Putamen (tissue), 1 donor: Measurements from ENCODE around the gene PLA2G15.
"Not testable (repeated sequence)": the region's sequence is repeated elsewhere in the genome, so short reads cannot be mapped to it uniquely, and the experiment has no call there.

Experiments used
- DNase-seq: peaks from one replicate; pipeline ENCODE4 v3.0.0-alpha.2; 2016; ENCODE audit warnings: low spot score

PLA2G15 gene

DNA sequence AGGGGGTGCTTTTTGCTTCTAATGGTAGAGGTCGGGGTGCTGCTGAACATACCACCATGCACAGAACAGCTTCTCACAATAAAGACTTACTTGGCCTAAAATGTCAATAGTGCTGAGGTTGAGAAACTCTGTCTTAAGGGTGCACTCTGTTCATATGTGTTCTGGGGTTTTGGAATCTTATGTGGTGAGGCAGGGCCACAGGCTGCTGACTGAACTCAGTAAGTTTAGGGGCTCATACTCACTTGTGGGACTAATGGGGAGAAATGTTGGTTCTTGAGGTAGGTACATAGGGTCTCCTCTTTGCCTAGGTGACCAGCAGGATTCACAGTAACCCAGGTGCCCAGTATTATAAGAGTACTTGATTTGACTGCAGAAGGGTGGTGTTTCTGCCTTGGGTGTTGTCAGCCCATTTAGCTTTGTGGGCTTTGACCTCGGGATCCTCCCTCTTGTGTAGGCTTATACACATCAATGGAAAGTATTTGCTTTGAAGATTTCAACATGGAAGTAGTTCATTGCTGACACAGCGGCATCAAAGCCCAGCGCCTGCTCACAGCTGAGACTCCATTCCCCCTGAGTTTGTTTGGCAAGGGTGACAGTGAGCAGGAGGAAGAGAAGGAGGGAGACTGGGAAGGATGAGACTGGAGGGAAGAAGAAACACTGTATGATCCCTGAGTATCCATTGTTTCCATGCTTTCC, 36.3 kb downstream of the PLA2G15 start:
- DNase-seq, result no peak

DNA sequence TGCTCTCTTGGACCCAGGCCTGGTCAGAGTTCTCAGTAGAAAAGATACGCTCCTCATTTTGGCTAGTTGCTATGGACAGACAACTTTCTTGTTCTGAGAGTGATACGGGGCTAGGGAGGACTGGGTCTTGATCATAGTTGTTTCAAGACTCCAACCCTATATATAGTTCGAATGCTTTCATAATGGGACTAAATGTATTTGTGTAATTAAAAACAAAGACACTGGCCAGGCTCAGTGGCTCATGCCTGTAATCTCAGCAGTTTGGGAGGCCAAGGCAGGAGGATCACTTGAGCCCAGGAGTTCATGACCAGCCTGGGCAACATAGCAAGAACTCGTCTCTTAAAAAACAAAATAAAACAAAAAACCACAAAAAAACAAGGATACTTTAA, 36.9 kb downstream of the PLA2G15 start:
- no peak for DNase-seq

DNA sequence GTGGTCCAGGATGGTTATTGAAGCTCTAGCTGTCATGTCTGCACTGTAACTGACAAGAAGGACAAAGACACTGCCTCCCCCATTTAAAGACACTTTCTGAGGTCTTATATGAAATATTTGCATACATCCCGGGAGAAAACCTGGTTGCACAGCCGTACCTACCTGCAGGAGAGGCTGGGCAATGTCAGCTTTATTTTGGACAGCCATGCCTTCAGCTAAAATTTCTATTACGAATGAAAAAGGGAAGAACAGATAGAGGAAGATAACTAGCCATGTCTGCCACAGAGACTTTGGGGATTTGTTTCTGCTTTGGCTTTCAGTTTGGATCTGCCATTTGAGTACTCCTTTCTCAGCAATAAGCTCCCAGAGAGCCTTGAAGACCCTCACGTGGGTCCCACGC, 38.2 kb downstream of the PLA2G15 start:
- no peak for DNase-seq

DNA sequence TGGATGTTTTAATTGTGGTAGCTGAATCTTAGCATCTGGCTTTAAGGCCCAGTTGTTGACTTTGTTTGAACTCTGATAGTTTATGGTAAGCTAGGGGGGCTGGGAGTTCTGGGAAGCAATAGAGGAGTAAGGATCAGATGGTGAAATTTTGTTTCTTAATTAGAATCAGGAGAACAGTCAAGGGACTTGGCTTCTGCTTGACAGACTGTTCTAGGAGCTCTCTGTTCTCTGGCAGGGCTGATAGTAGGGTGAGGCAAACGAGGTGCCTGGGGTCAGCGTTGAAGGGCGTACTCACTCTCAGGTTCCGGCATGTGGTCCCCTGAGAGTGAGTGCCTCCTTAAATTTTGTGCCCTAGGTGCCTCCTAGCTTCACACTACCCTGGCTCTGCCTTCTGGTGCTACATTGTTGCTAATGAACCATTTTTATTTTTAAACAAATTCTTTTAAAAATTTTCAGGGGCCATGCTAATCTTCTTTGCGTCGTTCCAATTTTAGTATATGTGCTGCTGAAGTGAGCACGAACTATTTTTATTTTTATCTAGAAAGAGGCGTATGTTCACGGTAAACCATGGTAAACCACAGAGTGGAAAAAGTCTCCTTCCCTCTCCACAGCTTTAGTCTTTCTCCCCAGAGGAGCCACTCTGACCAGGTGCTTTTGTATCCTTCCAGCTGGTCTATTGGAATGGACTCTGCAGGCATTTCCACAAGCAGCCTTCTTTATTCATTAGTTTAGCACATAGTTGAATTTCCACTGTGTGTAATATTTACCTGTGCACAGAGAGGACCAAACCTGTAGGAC, 38.8 kb downstream of the PLA2G15 start:
- DNase-seq, result no peak

DNA sequence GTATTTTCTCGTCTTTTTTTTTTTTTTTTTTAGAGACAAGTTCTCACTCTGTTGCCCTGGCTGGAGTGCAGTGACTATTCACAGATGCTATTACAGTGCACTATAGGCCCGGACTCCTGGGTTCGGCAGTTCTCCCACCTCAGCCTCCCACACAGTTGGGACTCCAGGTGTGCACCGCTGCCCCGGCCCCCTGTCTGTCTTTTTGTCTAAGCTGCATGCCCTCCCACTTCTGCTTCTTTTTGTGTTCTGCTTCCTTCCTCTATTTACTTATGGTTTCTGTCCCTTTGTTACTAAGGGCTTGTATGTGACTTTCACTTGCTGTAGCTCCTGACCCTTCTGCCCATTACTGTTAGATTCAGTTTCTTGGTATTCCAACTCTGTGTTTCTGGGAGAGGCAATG, 39.7 kb downstream of the PLA2G15 start:
- no peak for DNase-seq

DNA sequence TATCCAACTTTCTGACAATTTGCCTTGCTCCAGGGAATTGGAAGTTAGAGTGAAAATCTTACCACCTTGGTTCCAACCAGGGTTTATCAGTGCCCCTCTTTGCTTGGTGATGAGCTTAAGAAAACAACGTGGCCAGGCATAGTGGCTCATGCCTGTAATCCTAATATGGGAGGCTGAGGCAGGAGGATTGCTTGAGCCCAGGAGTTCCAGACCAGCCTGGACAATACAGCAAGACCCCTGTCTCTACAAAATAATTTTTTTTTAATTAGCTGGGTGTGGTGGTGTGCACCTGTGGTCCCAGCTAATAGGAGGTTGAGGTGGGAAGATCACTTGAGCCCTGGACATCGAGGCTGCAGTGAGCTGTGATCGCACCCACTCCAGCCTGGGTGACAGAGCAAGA, 40.5 kb downstream of the PLA2G15 start:
- no peak for DNase-seq

DNA sequence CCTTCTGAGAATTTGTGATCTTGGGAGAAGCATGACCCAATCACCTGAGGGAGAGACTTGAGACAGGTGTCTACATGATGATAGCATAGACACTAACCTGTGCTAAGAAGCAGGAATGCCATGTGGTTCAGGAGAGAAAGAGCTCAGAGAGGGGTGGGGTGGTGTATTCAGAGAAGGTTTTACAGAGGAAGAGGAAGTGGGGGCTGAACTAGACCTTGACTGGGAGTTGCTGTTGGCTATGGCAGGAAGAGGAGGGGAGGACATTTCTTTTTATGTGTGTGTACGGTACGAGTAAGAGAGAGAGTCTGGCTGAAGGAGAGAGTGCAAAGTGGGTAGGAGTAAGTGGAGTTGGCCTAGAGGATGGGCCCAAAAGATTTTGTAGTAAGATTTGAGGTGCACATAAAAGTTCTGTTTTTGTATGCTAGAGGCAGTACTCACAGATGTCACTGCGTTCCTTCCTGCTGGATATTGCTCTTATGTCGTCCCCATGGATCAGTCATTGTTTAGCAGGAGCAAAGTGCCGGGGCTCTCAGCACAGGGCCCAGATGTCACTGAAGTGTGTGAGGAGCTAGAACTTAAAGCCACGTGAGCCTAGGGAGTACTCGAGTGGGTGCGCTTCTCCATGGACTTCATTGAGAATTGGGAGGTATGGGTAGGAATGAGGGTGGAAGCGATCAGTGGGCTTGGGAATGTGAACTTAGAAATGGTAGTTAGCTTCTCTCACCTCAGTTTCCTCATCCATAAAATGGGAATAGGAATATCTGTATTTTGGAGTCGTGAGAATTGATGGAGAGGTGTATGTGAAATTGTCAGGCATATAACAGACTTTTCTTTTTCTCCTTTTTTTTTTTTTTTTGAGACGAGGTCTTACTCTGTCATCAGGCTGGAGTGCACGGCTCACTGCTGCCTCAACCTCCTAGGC, 41.2 kb downstream of the PLA2G15 start:
- DNase-seq, result no peak

DNA sequence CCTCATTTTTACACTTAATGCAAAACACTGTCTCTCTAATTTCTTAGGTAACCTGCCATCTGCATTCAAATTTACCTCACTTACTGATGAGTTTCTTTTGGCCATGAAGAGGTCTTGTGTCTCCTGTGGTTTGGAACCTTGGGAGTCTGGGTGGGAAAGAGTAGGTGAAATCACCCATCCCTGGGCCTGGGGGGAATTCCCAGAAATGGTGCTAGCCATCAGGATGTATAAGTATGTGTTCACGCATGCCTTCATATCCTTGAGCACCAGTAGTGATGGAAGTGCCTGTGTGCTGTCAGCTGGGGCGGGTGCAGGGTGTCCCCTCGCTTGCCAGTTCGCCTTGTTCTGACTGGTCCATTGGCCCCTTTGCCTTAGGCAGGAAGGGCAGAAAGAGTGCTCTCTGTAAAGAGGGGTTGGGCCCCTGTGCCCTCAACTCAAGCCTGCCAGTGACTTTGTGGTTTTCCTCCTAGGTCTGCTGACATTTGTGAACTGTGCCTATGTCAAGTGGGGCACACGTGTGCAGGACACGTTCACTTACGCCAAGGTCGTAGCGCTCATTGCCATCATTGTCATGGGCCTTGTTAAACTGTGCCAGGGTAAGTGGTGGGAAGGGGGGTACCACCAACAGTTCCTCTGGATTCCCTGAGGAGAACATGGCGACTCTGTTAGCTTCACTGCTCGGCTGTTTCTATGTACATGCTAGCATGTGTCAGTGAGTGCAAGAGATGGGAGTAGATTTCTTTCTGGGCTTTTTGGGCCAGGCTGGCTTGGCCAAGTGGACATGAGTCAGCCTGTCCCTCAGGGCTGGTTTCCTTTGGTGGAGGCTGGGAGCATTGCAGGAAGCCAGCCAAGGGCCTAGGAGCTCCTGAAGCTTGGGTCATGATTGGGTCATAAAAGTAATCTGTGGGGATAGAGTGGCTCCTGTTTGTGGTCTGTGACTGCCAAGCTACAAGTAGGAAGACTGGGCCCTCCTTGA, 42.4 kb downstream of the PLA2G15 start:
- DNase-seq, result no peak

DNA sequence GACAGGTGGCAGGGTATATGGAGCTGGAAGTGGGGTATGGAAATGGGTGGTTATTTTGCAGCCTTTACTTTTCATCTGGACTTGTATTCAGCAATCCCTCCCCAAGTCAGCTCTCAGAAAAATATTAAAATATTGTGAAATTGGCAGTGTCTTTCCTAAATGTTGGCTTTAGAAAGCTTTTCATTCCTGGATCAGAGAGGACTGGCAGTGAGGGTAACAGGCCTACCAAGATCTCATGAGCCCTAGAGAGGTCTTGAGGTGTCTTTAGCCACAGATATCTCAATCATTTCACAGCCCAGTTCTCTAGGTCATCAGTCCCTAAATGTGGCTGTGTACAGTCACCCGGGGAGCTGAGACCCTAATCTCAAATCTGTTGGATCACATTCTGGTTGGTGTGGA, 43.1 kb downstream of the PLA2G15 start:
- no peak for DNase-seq

DNA sequence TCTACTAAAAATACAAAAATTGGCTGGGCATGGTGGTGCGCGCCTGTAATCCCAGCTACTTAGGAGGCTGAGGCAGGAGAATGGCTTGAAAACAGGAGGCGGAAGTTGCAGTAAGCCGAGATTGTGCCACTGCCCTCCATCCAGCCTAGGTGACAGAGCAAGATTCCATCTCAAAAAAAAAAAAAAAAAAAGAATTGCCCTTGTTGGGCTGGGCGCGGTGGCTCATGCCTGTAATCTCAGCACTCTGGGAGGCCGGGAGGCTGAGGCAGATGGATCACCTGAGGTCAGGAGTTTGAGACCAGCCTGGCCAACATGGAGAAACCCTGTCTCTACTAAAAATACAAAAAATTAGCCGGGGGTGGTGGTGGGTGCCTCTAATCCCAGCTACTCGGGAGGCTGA, 43.6 kb downstream of the PLA2G15 start:
- DNase-seq, result not testable (repeated sequence)

DNA sequence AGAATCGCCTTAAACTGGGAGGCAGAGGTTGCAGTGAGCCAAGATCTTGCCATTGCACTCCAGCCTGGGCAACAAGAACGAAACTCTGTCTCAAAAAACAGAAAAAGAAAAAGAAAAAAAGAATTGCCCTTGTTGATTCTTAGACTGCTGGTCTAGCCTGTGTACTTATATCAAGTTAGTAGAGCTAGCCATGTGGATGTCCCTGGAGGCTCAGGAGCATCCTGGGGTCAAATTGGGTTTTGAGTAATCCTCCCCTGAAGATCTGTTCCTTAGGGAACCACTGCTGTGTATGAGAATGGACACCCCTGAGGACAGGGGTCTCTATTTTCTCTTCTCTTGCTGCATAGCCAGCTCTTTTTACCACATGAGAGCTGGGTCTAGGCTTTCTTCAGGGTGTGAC, 44.0 kb downstream of the PLA2G15 start:
- DNase-seq, result no peak

DNA sequence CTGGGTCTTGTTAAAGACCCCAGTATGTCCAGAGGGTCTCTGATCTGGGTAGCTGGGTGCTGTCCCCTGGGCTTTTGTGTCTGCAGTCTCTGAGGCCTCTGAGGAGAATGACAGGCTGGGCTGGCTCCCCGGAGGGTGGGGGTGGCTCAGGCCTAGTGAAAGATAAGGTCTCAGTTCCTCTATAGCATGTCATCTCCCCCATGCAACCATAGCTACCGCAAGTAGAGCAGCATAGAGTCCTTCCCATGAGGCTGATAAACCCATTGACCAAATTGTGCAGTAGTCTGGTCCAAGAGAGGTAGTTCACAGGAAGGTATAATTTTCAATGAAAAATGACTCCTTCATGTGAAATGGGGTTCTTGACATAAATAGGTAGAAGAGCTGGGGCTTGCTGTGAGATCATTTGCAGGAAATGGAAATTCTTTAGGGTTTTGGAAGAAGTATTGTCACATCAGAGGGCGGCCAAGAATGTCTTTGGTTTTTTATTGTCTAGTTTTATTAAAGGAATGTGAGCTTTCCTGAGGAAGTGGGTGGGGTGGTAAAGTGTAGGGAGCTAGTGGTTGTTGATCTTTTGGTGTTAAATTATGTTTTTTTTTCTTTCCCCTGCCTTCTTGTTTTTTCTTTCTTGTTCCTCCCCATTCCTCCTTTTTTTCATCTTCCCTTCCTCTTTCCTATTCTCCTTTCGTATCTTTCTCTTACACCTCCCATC, 44.6 kb downstream of the PLA2G15 start:
- no peak for DNase-seq

DNA sequence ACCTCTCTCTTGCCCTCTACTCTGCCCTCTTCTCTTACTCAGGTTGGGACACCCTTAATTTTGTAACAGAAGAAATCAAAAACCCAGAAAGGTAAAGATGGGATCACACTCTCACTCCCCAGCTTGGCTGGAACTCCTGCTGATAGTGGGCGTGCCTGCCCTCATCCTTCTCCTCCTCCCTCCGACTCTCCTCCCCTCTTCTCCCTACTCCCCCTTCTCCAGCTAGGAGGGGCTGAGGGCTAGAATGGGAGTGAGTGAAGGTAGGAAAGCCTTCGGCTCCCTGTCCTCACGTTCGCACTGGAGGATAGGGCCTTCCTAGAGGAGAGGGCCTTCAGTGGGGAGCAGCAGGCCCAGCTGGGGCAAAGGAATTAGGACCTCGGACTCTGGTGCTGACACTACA, 45.3 kb downstream of the PLA2G15 start:
- DNase-seq, result no peak

DNA sequence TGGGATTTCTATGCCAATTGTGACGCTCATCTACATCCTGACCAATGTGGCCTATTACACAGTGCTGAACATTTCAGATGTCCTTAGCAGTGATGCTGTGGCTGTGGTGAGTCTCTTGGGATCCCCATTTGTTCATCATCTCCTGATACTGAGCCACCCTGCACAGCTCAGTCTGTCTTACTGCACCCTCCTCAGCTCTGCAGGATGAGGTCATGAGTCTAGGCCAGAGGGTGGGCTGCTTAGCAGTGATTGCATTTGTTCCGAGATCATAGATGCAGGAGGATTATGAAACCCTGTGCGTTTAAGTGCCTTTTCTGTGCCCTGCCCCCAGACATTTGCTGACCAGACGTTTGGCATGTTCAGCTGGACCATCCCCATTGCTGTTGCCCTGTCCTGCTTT, 46.1 kb downstream of the PLA2G15 start:
- no peak for DNase-seq

DNA sequence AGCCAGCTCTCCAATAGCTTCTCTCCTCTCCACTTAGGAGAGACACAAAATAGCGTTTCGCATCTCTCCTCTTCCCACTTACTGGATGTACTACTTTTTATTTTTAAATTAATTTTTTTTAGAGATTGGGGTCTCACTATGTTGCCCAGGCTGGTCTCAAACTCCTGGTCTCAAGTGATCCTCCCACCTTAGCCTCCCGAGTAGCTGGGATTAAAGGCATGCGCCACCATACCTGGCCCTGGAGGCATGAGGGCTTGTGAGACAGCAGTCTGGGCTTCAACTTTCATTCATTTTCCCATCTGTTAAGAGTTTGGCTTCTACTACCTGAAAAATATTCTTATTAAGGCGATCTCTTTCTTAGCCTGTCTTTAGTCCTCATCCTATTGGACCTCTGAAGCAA, 47.3 kb downstream of the PLA2G15 start:
- DNase-seq, result no peak

DNA sequence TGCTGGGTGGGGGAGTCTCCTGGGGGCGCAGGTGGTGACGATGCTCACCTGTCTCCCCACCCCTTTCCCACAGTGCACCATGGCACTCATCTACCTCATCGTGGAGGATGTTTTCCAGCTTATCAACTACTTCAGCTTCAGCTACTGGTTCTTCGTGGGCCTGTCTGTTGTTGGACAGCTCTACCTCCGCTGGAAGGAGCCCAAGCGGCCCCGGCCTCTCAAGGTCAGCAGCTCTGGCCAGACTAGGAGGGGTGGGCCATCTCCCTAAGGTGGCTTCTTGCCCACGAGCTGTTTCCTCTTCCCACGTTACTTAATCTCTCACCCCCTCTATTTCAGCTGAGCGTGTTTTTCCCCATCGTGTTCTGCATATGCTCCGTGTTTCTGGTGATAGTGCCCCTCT, 51.1 kb downstream of the PLA2G15 start:
- no peak for DNase-seq

DNA sequence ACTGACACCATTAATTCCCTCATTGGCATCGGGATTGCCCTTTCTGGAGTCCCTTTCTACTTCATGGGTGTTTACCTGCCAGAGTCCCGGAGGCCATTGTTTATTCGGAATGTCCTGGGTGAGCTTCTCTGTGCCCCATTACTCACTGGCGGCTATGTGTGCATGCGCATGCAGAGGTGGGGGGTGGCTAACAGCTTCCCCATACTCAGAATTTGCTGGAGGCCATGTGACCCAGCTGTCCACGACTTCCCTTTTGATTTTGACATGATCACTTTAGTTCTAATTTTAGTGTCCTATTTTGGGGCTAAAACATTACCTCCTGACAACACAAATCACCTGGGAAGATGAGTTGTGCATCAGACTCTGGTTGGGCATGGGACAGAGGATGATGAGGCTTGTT, 51.5 kb downstream of the PLA2G15 start:
- no peak for DNase-seq

DNA sequence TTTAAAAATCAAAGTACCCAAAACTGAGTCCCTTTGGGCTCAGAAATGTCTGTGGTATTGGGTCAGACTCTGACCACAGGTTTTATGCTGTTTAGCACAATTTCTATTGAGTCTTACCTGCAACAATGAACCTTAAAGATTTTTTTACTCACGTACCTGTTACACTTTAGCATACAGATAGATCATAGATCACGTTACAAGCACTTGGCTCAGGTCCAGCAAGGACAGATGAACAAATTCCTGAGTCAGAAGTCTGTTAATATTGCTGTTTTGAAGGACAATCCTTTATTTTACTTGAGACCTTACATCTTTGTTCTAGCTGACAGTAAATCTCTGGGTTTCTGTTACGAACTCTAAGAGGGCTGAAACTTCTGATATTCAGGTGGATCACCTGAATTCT, 52.7 kb downstream of the PLA2G15 start:
- no peak for DNase-seq

DNA sequence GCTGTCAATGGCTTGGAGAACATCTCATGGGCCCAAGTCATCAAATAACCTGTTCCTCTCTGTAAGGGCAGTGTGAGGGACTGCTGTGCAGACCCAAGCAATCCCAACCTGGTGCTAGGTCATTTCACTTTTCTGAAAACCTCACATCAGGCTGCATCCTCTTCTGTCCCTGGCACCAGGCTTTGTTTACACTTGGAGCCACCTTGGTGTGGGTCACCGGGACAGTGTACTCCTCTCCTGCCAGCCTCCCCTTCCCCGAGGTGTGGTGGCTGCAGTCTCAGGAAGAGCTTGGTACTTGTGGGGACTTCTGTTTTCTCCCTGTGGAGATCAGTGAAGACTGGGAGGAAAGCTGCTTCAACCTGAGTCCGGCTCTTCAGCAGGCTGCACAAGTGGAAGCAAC, 53.1 kb downstream of the PLA2G15 start:
- no peak for DNase-seq

DNA sequence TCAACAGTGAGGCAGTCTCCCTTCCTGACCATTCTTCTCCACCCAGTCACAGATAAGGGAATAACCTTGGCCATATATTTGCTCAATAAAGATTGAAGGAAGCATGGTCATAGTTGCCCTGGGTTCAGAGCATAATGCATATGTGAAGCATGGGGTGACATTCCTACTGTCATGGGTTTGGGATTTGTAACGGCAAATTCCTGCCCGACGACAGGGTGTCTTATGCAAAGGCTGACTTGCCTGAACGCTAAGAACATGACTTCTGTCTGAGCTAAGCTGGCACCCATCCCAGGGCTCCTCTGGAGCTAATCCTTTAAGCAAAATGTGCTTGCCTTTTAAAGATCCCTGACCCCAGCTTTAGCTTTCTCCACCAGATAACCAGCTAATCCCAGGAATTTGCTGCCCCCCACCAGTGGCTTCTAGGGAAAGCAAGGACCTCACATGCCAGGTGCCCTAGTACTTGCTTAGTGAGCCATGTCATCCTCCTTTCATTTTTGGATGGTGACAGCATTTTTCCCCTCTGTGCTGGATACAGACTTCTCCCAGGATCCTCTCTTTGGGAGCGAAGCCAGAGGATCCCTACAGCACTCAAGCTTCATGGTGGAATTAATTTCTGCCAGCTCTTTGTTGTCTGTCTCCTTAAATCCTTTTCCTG, 53.9 kb downstream of the PLA2G15 start:
- DNase-seq, result no peak
